ENCODE results near the gene MGRN1. TPM values are rescaled to one million over a fixed set of nuclear protein-coding genes. Genes with fewer than 3 reads are reported as not detected.

Gene MGRN1
- polyA plus RNA-seq, 12 donors, result 25.3 to 60.5 (median 33.1) TPM; not detected in 1

DNA sequence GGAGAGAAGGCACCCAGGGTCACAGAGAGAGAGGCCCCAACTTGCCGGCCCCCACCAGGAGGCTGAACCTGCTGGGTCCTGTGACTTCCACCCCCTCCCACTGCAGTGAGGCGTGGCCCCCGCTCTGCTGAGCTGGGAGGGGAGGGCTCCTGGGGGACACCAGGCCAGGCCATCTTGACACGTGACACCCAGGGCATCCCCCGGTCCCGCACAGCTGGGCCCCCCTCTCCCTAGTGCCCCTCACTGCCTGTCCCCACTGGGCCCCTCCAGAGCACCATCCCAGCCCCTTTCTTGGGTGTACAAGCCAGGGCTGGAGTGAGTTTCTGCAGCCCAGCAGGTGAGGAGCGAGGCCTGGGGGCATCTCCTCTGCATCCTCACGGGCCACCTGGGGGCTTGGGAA lies 22.3 kb upstream of the MGRN1 start:
- DNase-seq, result no peak

DNA sequence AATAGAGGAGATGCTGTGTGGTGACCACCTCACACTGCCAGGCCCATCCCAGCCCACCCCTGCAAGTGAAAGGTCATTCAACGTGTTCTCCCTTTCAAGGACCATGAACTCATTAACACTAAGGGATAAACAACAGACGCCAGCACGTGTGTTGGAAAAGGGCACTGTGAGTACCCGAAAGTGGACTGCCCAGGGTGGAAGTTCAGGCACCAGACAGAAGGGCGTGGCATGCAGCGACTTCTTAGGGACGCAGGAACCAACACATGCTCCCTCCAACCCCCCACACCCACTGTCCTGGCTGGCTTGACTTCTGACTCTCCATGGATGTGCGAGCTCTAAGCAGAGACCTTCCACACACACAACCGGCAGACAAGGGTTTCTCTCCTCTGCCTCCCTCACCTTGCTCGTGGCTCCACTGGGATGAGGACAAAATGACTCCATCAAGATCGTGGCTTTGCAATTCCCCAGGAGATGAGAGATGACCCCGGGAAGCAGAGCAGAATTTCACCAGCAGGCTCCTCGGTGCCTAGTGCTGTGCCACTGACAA lies 20.9 kb upstream of the MGRN1 start:
- no peak for DNase-seq

DNA sequence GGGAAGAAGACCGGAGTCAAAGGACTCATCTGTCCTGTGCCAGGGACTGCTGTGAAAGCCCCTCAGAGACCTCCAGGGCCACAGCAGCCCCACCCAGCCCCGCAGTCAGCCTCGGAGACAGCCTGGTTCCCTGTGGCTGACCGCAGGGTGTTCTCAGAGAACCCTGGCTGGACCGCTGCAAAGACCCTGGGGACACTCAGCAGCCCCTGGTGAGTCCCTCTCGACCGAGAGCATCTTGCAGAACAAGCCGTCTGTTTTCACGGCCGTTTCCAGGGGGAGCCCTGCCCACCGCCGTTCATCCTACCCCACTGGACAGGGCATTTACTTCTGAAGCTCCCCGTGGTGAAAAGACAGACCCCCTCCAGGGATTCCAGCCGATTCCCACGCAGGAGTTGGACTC lies 20.2 kb upstream of the MGRN1 start:
- no peak for DNase-seq

- DNase-seq, result no peak
Measured at GRCh38 chr16:4606354-4606753, 18.3 kb upstream of the MGRN1 start.

- DNase-seq, result no peak
Measured at GRCh38 chr16:4607841-4608703, 16.6 kb upstream of the MGRN1 start.

DNA sequence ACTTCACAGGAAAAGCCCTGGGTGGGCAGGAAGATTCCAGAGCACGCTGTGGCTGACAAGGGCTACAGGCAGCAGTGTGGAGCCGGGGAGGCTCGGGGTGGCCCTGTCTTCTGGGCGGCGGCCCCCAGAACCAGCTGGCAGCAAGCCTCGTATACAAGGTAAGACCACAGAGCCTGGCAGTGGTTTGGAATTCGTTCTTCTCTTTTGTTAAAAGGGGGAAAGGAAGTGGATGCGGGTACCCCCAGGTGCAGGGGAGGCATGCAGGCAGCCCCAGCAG lies 16.0 kb upstream of the MGRN1 start:
- no peak for DNase-seq

GRCh38 chr16:4609200-4610010 lies 15.2 kb upstream of the MGRN1 start:
- no peak for DNase-seq

DNA sequence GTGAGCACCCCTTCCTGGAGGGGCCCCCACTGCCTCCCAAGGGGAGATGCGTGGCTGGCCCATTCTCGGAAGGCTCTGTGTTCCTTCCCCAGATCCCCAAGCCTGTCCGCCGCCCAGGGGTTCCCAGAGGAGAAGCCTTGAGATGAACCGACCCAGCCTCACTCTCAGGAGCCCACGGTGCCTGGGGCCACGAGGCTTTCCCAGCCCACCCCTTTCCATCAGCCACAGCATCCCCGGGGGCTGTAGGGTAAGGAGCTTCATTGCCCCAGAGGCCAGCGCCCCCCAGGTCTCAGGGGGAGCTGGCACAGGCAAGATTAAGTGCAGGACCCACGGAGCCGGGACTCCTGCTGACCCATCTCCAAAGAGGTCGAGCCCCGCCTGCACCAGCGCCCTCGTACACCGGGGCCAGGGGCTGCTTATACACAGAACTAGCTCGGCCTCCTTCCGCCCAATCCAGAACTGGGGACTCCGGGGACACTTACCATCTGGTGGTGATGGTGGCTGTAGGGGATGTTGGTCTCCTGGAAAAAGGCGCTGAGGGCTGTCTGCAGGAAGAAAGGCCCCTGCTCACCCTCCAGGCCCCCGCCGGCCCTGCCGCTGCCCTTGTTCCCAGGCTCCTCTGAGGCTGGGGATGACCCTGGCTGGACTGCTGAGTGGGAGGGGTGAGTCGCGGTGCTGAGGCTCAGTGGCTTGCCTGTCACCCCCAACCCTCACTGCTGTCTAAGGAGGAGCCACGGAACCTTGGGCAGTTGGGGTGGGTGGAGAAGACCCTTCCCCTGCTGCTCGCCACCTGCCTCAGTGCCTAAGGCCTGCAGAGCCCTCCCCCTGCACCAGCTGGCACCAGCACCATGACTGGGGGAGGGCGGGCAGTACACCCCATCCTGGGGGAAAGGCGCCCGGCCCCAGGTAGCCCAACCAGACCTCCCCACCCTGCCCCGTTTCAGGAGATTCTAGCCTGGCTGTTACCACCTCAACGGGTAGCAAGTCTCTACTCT lies 14.3 kb upstream of the MGRN1 start:
- DNase-seq, result no peak

DNA sequence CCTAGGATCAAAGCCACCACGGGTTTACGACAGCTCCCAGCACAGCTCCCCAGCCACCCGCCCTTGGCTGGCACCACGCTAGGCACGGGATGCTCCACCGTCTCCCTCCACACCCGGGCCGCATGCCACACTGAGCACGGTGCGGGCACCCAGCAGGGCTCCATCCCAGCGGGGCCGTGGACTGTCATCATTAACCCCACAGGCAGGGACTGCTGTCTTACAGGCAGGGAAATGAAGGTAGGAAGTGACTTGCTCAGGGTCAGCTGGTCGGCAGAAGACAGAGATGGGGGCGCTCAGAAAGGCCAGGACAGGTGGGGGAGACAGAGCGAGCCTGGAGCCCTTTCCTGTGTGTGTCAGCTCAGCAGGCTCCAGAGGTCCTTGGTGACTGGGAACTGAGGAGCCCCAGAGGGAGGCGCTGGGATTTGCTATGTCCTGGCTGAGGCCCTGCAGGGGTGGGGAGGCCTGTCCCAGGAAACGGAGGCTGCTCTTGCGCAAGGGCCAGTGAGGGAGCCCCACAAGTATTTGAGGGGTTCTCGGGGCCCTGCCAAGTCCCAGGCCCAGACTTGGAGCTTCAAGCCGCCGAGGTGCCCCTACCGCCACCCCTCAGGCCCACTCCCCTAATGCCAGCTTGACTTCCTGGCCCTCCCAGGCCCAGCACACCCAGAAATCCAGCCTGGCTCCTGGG lies 13.1 kb upstream of the MGRN1 start:
- DNase-seq, result no peak

DNA sequence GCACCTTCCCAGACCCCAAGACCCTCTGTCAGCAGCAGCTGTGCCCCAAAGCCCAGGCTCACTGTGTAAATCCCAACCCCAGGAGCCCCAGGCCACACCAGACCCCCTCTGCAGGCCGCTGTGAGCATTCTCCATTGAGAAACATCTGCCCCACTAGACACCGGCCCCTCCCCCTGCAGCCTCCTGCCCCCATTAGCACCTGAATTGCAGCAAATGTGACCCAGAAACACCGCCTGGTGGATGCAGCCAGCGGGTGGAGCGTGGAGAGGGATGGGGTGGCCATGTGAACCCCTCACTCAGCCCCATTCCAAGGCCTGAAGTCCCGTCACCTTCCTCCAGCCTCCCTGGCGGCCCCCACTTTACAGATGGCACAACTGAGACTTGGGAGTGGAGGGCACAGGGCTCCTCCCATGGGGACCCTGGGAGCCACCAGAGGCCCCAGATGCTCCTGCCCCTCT lies 12.1 kb upstream of the MGRN1 start:
- DNase-seq, result no peak

DNA sequence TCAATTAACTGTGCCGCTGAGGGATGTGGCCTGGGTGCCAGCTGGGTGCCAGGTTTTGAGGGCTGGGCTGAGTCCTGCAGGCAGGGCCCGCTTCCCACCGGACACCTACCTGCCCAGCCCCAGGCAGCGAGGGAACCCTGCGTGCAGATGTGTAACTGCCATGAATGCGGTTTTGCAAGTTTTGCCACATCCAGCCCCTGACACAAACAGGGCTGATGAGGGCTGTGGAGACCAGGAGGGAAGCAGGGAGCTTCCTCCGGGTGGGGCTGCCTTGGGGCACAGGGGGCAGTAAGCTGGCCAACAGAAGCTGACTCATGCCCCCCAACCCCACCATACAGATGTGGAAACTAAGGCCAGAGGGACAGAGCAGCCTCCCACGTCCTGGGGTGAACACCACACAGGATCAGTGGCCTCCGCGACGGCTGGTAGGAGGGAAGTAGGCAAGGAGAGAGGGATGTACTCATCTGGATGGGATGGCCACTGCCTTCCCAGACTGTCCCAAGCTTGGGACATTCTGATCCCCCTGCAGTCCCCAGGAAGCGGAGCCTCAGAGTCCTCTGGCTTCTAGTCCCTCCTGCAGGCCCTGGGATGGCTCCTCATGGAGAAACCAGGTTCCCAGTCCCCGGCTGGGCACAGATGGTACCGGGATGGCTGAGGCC lies 11.5 kb upstream of the MGRN1 start:
- DNase-seq, result no peak

DNA sequence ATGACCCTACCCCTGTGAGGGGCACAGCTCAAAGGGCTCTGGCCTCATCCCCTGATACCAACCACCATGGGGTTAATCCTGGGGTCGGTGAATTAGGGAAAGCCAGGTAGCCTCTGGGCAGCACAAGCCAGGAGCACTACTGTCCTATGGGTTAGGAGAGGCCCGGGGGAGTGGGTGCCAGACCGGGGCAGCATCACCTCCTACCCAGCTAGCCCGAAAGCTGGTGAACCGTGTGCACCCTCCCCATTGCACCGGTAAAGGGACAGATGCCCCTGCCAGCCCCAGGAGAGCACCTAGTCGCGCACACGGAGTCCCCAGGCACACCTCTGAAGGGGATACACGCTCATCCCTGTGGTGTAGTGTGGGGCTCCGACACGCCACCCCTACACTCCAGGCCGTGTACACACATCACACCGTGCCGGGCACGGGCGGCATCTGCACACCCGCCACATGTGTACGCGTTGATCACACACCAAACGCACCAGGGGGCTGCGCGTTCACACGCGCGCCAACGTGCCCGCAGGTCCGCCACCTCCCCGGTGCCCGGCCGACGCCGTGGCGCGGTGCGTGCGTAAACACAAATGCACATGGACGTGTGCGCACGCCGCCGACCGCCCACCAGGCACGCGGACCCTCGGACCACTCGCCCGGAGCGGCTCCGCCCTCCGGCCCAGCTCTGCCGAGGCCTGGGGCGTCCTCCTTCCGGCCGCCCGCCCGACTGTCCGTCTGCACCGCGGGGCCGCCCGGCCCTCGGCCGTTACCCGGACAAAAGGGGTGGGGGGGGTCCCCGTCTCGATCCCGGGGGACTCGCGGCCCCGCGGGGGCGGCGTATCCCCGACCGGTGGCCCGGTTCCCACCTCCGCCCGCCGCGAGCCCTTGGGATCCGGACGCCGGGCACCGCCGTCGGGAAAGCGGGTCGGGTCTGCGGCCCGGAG lies 10.7 kb upstream of the MGRN1 start:
- DNase-seq, result peak; percentile 16

DNA sequence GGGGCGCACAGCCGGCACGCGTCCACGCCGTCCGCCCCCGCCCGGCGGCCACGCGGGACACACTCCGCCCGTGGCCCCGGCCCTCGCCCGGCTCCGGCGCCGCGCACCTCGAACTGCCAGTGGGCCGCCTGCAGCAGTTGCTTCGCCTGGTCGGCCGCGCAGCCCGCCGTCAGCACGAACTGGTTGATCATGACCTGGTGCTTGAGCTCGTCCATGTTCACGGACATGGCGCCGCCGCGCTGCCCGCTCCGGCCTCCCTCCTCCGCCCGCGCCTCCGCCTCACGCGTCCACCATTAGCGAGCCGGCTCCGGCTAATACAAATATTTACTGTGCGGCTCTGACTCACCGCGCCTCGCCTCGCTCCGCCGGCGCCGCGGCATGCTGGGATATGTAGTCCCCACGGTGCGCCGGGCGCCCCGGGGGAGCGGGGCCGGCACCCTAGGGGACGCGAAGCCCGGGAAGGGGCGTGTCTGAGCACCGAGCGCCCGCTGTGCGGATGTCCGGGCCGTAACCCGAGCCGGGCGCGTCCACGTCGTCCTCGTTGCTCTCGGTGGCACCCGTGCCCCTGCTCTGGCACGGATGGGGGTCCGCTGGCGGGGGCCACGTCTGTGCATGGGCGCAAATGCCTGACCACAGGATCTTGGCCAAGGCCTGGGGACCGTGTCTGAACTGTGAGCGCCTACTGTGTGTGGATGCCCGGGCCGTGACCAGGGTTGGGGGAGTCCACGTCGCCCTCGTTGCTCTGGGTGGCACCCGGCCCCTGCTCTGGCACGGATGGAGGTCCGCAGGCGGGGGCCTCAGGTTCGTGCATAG lies 9.8 kb upstream of the MGRN1 start, which contains the start of gene UBALD1:
UBALD1 (minus strand) TSS at position 318 of the 813 bp plus-strand sequence; CDS start at position 227, 91 bp downstream.
- DNase-seq, result peak; percentile 75

DNA sequence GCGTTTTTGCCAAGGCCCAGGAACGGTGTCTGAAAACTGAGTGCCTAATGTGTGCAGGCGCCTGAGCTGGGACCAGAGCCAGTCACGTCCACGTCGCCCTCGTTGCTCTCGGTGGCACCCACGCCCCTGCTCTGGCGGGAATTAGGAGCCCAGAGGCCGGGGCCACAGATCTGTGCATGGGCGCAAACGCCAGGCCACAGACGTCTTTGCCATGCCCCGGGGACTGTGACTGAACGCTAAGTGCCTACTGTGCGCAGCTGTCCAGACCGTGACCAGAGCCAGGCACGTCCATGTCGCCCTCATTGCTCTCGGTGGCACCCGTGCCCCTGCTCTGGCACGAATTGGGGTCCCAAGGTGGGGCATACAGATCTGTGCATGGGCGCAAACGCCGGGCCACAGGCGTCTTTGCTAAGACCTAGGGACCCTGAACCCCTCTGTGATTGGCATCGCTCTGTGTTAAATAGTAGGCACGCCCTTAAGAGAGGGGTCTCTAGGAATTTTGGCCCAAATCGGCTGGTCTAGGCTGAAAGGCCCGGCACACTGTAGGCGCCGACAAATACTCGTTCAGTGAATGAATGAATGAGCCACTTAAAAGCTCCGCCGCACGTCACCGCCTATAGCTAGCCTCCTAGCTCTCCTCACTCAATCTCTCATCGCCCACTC lies 9.1 kb upstream of the MGRN1 start:
- peak; percentile 21 for DNase-seq

DNA sequence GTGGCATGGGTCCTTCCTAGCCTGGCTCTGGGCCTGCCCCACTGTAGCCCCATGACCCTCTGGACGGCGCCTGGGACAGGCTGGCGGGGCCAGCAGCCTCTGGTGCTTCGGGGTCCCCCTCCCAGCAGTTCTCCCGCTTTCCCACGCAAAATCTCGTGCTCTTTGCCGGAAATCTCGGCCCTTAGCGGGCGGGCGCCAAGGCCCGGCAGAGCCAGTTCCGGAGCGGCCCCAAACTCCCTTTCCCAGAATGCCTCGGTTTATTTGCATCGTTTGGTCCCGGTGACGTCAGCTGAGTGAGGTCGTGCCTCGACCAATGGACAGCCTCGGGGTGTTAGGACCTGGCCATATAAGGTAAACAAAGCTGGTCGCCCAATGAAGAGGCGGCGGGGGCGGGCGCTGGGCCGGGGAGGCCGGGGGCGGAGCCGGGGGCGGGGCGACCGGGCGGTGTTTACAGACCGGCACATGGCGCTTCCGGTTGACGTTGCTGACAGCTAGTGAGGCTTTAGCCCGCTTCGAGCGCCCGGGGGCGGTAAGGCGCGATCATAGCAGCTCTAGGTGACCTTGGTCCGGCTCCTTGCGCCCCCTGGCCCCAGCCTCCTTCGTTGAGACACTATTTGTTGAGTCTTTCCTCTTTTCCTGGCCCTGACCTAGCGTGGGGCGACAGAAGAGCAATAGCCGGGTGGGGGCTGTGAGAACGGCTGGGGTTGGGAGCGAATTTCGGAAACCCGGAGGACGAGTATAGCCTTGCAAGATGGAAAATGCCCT lies 8.4 kb upstream of the MGRN1 start:
- peak; percentile 100 for DNase-seq

DNA sequence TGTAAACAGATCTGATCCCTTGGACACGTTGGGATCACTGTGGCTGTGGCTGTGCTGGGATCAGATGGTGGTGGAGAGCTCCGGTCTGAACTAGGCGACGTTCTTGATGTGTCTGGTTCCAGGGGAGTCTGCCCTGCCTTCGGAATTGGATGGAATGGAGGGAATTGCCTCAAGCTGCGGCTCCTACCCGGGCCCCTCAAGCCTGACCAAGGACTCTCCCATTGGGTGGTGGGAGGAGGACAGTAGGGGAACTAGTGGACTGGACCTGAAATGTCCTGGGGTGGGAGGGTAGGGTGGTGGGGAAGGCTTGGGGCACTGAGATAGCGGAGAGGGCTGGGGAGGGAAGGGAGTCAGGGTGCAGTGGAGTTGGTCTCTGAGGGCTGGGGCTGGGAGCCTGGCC lies 6.7 kb upstream of the MGRN1 start:
- DNase-seq, result no peak

All from muscle of arm (tissue), 12 donors.